Measurements from ENCODE around the gene IGF1R.

GRCh38 chr15:98763179-98763578 lies 114.8 kb downstream of the IGF1R start:
- TF ChIP-seq, protein P1, sequence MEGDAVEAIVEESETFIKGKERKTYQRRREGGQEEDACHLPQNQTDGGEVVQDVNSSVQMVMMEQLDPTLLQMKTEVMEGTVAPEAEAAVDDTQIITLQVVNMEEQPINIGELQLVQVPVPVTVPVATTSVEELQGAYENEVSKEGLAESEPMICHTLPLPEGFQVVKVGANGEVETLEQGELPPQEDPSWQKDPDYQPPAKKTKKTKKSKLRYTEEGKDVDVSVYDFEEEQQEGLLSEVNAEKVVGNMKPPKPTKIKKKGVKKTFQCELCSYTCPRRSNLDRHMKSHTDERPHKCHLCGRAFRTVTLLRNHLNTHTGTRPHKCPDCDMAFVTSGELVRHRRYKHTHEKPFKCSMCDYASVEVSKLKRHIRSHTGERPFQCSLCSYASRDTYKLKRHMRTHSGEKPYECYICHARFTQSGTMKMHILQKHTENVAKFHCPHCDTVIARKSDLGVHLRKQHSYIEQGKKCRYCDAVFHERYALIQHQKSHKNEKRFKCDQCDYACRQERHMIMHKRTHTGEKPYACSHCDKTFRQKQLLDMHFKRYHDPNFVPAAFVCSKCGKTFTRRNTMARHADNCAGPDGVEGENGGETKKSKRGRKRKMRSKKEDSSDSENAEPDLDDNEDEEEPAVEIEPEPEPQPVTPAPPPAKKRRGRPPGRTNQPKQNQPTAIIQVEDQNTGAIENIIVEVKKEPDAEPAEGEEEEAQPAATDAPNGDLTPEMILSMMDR (IDR thresholded peaks at IDR 0.05; ENCODE audit: low read depth, low read length), result no peak
- TF ChIP-seq EZH2phosphoT487 (IDR thresholded peaks at IDR 0.05; ENCODE audit: low read depth), result no peak
